HG03378 (cell line): ENCODE results near the gene CXCL5.
"Not testable (repeated sequence)": the region's sequence is repeated elsewhere in the genome, so short reads cannot be mapped to it uniquely, and the experiment has no call there.

Experiments used
- ATAC-seq: cut with Tn5 transposase; IDR thresholded peaks from one replicate; pipeline ENCODE4 v1.9.1; 2021; ENCODE audit warnings: mild to moderate bottlenecking, moderate library complexity; ENCODE audit not compliant: unreplicated experiment

Gene CXCL5

DNA sequence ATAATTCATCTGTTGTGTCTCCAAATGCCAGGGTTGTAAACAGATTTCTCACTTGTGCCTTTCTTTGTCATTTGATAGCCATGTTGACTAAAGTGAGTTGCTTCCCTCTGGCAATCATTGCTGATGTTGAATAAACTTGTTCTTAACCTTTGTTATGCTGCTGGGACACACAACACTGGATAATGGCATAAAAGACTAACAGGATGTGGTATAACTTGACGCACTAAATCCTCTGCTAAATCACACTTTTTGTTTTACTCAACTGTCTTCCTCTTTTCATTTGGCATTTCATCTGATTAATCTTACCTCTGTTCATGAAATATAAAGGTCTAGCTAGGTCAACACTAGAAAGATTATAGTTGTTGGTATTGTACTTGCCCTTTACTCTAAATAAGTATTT lies 17.6 kb upstream of the CXCL5 start:
- no peak for ATAC-seq

DNA sequence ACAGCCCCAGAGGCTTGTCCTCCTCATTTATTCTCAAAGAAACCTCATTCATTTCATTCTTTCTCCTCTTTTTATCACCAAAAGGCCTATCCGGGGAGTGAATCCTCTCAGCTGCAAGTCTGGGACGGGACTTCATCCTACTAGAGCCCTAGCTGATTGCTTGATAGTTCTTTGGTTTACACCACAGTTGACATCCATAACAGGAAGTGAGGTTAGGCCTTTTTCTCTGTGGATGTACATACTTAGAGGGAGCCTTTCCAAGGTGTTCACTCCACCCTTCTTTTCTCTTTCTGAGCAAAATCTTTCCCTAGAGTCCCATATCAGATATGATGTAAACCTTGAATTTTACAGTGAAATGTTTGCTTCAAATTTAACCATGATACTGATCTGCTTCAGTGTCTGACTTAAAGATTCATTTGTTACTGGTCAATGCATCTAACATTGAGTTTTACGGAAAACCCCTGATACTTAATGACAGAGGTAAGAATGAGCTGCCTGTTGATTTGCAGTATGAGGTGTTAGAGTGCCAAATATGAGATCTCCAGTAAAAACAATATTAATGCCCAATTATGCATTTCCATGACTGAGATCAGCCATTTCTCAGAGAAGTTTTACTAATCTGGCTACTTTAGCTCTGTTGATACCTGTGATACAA lies 16.8 kb upstream of the CXCL5 start:
- ATAC-seq, result no peak

DNA sequence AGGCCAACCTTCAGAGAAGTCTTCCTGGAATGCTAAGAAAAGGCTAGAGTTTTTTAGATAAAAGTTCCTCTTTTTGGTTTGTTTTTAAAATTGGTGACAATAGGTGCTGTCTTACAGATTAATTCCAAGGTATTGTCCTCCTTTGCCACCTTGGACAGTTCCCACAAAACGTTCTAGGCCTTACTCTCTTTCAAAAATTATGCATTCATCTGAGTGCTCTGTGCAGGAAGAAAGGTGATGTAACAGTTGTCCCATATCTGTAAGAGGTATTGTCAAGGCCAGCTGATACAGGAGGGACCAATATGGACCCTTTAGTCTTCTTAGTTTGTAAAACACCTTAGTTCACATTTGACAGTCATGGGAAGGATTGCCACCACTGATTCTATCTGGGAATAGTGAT lies 15.9 kb upstream of the CXCL5 start:
- no peak for ATAC-seq

DNA sequence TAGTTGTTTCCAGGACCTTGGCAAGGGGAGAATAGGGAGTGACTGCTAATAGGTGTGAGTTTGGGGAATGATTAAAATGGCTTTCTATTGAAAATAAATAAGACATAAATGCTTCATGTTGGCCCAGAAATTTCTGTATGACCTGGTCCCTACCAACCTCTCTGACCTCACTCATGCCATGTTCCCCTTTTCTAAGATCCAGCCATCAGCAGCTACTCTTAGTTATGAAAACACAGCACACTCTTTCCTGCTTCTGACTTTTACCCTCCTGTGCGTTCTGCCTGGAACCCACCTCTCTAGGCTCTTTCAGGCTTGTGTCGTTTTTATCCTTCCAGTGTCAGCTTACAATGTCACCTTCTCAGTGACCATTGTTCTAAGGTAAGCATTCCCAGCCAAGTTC lies 14.8 kb upstream of the CXCL5 start:
- ATAC-seq, result no peak

DNA sequence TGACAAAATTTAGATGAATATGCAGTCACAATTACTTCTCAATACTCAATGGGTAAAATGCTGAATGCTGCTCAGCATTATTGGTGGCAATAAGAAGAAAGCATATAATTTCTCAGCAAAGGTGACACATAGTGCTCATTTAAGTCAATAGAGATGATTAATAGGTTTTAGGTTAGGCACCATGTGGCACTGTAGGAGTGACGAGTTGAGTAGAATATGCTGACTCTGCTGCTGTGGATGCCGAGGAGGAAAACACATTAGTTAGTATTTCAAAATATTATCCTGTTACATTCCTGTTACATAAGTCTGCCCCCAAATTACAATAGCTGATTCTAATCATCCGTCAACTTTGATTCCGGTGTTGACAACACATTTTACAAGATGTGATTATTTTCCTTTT lies 13.7 kb upstream of the CXCL5 start:
- no peak for ATAC-seq

DNA sequence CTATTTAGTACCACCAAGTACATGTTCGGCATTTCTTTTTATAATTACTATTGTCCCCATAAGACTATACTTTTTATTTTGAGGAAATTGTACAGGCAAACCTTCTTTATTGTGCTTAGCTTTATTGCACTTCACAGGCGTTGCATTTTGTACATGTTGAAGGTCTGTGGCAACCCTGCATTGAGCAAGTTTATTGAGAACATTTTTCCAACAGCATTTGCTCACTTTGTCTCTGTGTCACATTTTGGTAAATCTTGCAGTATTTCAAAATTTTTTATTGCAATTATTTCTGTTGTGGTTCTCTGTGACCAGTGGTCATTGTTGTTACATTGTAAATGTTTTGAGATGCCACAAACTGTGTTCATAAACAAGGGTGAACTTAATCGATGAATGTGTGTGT lies 10.8 kb upstream of the CXCL5 start:
- ATAC-seq, result no peak

DNA sequence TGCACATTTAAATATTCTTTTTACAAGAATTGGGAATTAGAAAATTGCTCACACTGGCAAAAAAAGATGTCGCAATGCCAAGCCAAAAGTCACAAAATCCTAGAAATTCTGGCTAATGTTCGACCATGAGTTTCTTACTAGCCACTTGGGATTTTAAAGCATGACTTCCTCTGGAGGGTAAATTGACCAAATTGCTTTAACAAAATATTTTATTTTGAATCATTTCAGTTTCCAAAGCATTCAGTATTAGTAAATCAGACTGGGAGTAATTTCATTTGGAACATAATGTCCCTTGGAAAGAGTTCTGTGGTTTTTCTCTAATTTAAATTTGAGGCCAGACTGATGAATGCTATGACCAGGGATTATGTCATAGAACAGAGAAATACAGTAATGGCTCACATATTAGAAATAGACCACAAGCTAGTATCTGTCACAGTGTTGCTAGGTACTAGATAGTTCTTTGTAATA lies 7.6 kb upstream of the CXCL5 start:
- no peak for ATAC-seq

DNA sequence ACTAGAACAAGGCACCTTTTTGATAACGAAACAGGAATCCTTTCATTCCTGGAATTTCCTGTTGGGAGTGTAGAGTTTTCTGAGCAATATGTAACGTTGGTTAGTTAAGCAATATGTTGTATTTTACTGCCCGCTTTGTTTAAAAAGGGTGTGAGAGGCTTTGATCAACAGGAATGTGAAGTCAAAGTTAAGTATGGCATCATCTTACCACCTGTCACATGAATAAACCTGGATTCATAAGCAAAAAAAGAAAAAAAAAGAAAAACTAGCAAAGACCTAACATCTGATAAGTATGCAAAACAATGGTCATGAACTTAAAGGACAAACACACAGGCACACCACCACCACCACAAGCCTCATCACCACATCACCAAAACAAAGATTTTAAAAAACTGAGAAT lies 7.1 kb upstream of the CXCL5 start:
- ATAC-seq, result no peak

DNA sequence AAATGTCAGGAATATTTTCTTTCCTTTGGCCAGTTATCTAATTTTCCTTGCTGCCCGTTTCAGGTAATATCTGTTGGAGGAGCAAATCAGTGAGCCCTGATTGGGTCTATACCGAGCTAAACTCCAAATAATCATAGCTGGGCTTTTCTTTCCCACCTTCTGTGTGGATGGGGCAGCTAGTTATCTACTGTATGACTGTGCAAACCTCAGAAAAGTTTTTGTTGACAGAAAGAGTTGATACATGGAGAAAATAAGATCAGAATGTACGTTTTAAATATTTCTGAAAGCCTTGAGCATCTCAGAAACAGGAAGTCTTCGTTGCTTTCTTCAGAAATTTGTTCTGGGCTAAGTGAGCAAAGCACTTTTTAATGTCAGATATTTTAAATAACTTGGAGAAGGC lies 6.2 kb upstream of the CXCL5 start:
- ATAC-seq, result no peak

DNA sequence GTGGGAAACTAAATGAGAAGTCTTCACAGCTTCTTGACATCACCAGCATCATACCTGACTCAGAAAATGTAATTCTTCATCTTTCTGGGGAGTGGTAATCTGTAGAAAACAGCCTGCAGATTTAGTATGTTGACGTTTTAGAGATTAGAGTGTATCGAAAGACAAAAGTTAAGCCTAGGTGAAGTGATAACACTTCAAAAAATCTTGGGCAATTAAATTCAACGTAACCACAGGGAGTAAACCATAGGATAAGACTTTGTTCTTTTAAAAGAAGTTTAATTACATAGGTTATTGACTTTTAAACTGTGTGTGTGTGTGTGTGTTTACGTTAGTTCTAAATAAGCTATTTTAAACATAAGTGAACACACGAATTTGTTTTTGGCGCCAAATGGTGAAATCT lies 1.8 kb upstream of the CXCL5 start:
- ATAC-seq, result no peak

DNA sequence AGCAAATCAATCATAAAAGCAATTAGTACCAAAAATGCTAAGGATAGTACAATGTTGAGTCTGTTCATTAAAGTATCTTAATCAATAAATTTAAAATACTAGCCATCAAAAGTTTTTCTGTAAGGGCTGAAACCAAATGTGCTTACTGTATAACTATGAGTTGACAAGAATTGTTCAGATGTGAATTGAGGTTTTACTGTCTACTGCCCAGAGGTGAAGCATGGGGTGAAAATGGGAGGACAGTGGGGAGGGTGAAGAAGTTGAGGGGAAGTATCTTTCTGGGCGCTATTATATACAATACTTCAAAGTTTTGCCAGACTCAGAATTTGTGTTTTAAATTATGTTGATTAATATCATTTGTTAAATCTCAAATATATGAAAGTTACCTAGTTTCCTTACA lies 6.4 kb downstream of the CXCL5 start:
- ATAC-seq, result no peak

DNA sequence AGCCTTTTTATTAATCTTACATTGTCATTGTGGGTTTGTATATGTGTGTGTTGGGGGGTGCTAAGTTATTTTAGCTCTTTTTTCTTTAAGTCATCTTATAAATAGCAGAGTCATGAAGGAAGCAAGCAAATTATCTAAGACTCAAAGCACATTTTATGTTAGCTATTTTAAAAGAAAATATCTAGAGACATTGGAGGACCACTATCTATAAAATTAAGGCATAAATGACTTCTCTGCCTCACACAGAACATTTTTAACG lies 6.8 kb downstream of the CXCL5 start:
- ATAC-seq, result no peak

DNA sequence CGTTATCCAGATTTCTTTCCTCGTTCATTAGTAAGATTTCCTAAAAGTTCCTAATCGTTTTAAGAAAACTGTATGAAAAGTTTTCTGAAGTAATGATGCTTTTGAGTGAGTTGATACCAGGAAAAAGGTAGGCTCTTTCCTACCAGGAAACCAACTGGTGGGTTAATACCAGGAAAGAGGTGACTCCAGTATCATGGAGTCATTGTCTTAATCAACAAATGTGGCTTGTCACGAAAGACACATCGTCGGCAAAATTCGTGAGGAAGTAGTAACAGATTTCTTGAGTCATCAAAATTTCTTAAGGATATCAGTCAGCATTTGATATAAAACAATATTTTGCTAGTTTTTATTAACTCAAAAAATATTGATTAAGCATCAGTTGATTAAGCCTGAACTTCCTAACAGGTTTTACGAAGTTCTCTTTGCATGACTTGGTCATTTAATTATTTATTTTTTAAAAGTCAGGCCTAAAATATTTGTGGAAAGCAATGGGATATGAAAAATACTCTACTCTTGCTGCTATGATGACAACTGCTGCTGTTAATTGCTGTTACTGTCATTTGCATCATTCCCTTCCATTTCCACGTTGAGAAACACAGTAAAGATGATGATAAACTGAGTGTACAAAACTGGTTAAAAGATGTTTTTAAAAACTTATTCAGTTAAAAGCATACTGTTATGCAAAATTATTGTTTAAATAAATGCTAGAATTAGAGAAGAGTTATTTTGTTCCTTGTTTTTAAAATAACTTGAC lies 7.3 kb downstream of the CXCL5 start:
- ATAC-seq, result no peak

DNA sequence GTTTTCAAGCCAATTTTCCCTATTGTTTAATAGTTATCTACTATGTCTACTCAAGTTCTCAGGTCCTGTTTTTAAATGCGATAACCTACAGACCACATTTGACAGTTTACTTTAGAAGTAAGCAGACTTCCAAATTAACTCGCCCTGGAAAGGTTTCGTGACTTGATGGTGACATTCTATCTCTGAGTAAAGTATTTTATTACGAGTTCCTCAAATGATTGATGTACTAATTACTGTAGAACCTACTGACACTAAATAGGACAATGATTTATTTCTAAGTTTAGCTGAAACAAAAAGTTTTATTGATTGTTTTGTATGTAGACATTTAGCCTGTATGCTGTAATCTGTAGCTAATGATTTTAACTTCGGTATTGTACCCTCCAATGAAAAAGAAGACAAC lies 8.5 kb downstream of the CXCL5 start:
- no peak for ATAC-seq

DNA sequence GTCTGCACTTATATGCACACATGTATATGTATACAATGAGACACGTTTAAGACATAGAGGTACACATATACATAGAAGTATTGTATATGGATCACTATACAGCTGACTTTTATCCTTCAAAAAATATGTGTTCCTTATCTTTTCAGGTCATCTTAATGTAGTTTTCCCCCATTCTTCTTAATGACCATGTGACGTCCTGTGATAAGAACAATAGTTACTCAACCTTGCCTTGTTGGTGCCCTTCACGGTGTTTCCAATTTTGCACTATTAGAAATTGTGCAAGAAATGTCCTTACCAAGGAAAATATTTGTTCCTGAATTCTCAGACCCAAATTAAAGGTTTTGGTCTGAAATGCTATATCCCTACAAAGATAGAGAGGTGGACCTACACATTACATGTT lies 9.4 kb downstream of the CXCL5 start:
- no peak for ATAC-seq

DNA sequence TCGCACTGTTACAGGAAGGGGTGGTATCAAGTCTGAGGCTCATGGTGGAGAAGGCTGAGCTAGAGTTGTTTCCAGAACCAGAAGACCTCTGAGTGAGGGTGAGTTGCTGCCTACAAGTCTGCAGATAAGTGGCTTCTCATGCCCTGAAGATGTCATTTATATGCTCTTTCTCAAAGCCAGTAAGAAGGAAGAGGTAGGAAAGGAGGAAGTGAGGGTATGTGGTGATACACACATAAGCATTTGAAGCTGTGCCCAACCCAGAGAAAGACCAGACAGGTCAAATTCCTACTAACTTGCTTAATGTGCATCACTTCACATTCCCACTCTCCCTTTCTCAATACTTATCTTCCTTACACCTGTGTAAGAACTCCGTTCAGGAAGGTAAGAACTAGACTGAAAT lies 10.4 kb downstream of the CXCL5 start, which contains the start of gene PPBP:
Gene PPBP, minus strand, starts transcription at position 130 of the 400 bp plus-strand sequence. Its CDS starts 87 bp downstream, at position 43.
- ATAC-seq, result no peak

DNA sequence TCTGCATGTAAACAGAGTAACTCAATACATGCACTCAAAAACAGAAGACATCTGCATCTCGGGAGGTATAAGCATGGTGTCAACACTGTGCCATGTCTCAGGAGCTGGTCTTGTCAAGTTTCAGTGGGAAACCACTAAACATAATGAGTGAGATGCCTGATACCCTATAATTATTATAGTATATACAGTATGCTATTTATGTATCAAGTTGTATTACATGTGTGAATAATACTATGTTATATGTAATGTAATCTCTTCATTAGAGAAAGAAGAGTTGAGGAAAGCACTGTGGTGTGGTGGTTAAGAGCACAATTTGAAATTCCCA lies 13.0 kb downstream of the CXCL5 start:
- ATAC-seq, result no peak

DNA sequence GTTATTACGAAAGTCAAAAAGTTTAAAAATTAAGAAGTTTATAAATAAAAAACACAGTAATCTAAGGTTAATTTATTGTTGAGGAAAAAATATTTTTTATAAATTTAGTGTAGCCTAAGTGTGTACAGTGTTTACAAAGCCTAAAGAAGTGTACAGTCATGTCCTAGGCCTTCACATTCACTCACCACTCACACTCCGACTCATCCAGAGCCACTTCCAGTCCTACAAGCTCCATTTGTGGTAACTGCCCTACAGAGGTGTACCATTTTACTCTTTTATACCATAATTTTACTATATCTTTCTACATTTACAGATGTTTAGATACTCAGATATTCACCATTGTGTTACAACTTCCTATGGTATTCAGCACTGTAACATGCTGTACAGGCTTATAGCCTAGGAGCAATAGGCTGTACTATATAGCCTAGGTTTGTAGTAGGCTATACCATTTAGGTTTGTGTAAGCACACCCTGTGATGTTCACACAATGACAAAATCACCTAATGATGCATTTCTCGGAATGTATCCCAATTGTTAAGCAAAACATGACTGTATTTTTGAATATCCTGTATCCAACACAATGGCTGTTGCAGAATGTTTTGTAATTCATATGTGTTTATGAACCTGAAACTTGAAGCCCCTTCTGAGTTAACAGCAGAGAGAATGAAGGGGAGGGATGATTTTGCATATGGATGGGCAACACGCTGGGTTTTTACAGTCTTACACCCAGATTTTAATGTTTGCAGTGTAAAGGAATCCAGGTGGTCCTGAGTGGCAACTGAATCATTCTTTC lies 13.5 kb downstream of the CXCL5 start:
- no peak for ATAC-seq

DNA sequence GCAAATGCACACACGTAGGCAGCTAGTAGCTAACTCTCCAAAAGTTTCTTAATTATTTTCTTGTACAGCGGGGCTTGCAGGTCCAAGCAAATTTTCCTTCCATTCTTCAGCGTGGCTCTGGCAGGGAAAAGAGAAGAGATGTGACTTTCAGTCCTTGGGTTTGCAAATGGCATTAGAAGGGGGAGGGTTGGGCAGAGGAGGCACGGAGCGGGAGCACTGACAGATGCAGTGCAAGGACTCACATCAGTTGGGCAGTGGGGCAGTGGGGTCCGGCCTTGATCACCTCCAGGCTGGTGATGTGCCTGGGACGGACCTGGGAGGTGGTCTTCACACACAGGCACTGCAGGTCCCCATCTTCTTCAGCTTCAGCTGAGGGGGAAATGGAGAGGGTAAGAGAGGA lies 17.3 kb downstream of the CXCL5 start:
- not testable (repeated sequence) for ATAC-seq

DNA sequence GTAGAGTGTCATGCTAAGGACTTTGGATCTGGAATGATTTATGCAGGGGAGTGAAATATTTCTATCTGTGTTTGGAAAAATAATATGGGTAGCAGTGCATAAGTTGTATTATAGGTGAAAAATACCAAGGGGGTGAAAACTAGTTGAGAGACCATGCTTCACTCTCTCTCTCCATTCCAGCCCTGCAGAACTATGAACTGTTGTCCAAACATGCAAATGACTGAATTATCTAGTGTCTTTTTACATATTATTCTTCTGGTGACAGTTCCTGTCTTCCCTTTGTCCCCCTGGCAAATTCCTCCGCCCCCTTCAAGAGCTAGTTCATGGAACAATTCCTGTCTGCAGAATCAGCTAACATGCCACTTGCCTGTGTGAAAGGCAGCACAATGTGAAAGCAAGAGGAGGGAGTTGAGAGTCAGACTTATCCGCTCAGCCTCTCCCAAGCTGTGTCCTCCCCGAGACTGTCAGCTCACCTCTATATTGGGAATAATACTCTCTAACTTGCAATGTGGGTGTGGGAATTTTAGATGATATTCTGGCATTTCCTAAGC lies 19.0 kb downstream of the CXCL5 start:
- no peak for ATAC-seq

DNA sequence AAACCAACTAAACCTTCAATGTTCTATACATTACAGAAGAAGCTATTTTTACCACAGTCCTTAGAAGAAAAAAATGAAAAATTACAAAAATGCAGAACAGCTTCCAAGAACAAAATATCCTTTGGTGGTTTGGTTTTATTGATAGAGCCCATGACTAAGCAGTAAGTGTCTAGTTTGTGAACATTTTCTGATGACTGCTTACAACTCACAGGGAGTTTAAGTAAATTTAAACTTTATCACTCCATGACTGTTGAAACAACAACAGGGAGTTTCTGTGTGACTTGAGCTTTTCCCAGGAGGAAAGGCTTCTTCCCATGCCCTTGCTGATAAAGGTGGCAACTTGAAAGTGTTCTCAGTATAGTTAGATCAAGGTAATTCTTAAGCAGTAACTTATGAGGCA lies 19.6 kb downstream of the CXCL5 start:
- no peak for ATAC-seq

DNA sequence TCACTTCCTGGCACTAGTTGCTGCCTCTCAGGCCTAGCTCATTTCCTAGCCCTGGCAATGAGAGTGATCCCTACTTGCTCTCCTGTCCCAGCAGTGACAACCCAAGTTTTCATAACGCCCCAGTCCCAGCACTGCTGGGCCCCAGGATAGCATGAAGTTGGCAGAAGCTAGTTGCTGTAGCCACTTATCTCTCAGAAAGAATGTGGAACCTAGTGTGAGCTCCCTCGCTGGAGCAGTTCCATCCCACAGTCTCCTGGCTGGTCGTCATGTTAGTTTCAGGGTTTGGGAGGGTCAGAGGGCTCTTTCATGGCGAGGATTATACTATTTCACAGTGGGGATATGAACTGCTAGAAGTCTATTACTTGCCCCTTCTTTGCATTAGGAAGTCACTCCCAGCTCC lies 21.8 kb downstream of the CXCL5 start:
- ATAC-seq, result no peak
